ENCODE results near the gene FBXW5.

FBXW5 gene

GRCh38 chr9:136949239-136949816 lies 4.8 kb upstream of the FBXW5 start:
- no peak for DNase-seq (ENCODE audit: low spot score)

DNA sequence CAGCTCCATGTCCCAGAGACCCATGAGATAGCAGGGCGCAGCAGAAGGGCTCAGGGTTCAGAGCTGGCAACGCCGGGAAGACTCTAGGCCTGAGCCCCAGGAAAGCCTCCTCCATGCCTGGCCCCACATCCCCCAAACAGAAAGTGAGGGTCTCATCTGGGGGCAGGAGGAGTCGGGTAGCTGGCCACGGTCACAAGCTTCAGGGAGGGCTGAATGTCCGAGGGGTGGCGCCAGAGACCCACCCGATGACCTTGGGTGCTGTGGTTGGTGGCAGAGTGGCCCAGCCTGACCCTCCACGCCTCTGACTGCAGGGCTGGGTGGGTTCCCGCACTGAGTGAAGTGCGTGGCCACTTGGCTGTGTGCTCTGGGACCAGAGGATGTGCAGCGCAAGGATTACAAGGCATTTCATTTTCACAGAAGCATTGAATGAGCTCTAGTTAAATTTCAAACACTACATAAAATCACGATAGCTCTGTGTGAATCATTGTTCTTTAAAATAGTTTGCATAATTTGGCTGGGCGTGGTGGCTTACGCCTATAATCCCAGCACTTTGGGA lies 3.5 kb upstream of the FBXW5 start:
- peak; percentile 64 for DNase-seq (ENCODE audit: low spot score)

- DNase-seq (ENCODE audit: low spot score) = no peak
Observed at GRCh38 chr9:136947028-136947891, 2.7 kb upstream of the FBXW5 start.

DNA sequence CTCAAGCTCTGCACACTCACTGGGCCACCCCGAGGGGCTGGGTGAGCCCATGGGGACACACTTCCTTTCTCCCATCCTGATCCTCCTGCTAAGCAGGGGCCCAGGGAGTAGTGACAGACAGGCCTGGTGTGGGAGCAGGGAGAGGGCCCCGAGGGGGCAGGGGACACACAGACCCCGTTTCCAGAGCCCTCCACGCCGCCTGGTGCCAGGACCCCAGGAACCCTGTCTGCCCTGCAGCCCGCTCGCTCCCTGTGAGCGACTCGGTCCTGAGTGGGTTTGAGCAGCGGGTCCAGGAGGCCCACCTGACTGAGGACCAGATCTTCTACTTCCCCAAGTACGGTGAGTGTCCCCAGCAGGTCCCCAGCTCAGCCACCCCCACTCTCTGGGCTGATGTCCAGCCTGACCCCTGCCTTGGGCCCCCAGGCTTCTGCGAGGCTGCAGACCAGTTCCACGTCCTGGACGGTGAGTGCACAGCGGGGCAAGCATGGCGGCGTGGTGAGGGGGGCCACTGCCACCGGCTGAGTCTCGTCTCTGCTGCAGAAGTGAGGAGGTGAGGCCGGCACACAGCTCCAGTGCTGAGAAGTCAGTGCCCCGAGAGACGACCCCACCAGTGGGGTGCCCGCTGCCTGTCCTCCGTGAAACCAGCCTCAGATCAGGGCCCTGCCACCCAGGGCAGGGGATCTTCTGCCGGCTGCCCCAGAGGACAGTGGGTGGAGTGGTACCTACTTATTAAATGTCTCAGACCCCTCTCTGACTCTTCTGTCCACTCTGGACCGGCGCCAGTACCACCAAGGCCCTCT lies 1.9 kb upstream of the FBXW5 start:
- DNase-seq (ENCODE audit: low spot score) = no peak

DNA sequence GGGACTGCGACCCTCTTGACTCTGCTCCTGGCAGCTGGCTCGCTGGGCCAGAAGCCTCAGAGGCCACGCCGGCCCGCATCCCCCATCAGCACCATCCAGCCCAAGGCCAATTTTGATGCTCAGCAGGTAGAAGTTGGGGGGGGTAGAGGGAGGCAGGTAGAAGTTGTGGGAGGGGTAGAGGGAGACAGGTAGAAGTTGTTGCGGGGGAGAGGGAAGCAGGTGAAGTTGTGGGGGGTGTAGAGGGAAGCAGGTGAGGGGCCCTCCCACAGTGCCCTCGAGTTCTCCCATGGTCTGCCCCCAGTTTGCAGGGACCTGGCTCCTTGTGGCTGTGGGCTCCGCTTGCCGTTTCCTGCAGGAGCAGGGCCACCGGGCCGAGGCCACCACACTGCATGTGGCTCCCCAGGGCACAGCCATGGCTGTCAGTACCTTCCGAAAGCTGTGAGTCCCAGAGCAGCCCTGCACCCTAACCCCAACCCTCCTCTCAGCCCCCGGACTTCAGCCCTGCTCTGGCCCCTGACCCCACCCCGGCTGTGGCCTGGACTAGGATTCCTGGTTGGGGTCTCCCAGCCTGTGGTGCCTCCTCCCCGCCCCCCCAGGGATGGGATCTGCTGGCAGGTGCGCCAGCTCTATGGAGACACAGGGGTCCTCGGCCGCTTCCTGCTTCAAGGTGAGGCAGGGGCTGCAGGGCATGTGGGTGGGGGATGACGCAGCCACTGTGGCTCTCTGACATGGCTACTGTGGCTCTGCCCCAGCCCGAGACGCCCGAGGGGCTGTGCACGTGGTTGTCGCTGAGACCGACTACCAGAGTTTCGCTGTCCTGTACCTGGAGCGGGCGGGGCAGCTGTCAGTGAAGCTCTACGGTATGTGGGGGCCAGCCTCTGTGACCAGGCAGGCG lies 1.0 kb upstream of the FBXW5 start:
- DNase-seq (ENCODE audit: low spot score) = no peak

- peak; percentile 92 for DNase-seq (ENCODE audit: low spot score)
Observed at GRCh38 chr9:136944212-136944518, 373 bp downstream of the FBXW5 start.

GRCh38 chr9:136943291-136944211 lies 987 bp downstream of the FBXW5 start:
- peak; percentile 78 for DNase-seq (ENCODE audit: low spot score)

GRCh38 chr9:136942881-136943230 lies 1.7 kb downstream of the FBXW5 start:
- DNase-seq (ENCODE audit: low spot score) = no peak

DNA sequence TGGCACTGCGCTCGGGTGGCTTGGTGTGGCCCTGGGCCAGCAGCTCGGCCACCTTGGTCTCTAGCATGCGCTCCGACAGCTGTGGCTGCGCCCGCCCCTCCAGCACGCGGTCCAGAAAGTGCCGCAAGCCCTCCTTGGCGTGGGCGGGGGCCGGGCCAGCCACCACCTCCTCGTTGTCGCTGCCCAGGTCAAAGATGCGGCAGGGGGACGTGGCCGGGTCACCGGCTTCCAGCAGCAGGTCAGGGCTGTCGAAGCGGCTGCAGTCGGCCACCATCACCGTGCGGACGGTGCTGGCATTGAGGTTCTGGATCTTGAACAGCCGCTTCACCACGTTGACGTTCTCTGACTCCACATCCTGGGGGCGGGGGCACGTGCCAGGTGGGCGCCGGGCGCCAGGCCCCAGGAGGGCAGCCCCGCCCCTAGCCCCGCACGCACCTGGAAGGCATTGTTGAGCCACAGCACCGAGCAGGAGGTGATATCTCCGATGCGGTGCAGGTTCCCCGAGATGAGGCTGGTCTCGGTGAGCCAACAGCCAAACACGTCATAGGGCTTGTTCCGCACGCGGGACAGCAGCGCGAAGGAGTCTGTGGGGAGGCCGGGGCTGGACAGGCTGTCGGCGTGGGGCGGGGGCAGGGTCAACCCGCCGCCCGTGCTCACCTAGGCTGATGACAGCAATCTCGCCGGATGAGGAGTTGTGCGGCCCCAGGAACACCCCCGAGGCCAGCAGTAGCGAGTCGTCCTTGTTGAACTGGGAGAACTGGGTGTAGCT lies 2.2 kb downstream of the FBXW5 start:
- no peak for DNase-seq (ENCODE audit: low spot score)

DNA sequence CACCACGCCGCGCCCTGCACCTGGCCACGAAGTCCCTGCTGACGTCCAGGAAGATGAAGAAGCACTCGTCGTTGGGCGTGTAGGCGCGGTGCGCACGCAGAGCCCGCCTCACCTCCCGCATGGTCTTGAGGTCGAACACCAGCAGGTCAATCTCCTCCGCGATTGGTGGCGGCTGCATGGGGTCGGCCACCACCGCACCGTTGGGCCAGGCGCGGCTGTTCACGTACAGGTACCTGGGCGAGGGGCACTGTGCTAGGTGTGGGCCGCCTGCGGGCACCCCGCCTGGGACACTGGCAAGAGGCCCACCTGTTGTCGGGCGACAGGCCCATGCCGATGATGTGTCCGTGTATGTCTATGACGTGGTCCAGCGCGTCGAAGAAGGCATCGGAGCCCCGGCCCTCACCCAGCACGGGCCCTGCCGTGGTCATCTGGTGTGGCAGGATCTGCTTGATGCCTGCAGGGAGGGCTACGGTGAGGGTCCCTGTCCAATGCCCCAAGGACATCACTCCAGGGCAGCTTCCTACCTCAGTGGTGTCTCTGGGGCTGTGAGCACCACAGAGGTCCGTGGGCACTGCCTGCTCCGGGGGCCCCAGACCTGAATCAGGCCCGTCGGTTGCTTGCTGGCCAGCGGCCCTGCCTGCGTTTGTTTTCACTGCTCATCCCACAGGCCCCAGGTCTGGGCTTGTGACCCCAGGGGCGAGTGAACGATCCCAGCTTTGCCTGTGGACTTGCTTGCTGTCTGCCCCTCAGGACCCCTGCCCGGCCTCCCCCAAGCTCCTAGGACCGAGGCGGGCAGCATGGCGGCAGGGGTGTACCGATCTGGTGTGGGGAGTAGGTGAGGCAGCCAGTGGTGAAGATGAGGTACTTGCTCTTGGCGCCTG lies 3.1 kb downstream of the FBXW5 start:
- no peak for DNase-seq (ENCODE audit: low spot score)

GRCh38 chr9:136940526-136941230 lies 3.9 kb downstream of the FBXW5 start:
- DNase-seq (ENCODE audit: low spot score) = no peak

DNA sequence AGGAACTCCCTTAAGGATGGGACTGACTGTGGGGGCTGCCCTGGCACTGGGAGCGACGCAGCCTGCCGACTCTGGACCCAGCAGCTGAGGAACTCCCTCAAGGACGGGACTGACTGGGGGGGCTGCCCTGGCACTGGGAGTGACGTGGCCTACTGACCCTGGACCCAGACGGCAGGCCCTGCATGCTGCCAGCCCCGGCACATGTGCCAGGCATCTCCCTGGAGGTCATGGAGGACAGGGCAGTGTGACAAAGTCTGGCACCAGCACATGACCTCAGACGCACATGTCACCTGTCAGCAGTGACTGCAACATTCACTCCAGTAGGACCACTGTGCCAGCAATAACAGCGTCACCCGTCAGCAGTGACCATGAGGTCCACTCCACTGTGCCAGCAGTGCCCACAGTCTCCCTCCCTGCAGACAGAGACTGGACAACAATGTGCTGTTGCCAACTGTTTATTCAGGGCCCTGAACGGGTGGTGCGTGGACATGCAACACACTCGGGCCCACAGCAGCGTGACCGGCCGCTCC lies 4.5 kb downstream of the FBXW5 start:
- no peak for DNase-seq (ENCODE audit: low spot score)

GRCh38 chr9:136939431-136939995 lies 5.0 kb downstream of the FBXW5 start:
- DNase-seq (ENCODE audit: low spot score) = no peak

- no peak for DNase-seq (ENCODE audit: low spot score)
Observed at GRCh38 chr9:136937186-136938001, 7.1 kb downstream of the FBXW5 start.

- DNase-seq (ENCODE audit: low spot score) = no peak
Observed at GRCh38 chr9:136936645-136937170, 7.8 kb downstream of the FBXW5 start.

GRCh38 chr9:136935651-136936050 lies 8.9 kb downstream of the FBXW5 start:
- DNase-seq (ENCODE audit: low spot score) = no peak
